DND-41 (cell line): Measurements from ENCODE around the gene LTBP2.

Source experiments
- CTCF ChIP-seq: IDR thresholded peaks from 2 replicates; pipeline ENCODE4 v1.5.1; 2012; ENCODE audit warnings: borderline replicate concordance, low read length, moderate library complexity, mild to moderate bottlenecking; ENCODE audit not compliant: poor library complexity, severe bottlenecking; ENCODE audit errors: extremely low read depth
- EZH2 ChIP-seq: IDR thresholded peaks from 3 replicates; pipeline ENCODE4 v1.6.1; 2012; ENCODE audit warnings: borderline replicate concordance, low read depth, mild to moderate bottlenecking, moderate library complexity, low read length, inconsistent platforms; ENCODE audit not compliant: severe bottlenecking

GRCh38 chr14:74568380-74568649, 43.7 kb downstream of the LTBP2 start:
- no peak for TF ChIP-seq CTCF
- no peak for TF ChIP-seq EZH2
